IMR-90 (cell line): Measurements from ENCODE around the gene TMEM61. TPM values are rescaled to one million over a fixed set of nuclear protein-coding genes. Genes with fewer than 3 reads are reported as not detected.

ENCODE experiments used
- ATAC-seq: fragments of 200-7000 bp; cut with Tn5 transposase; 2 replicates; pipeline ENCODE4 v1.9.1; 2020; ENCODE audit warnings: low read depth, mild to moderate bottlenecking, moderate library complexity
- BruUV-seq: library from RNA; stranded (reverse); fragments of 400-500 nt; replicated peaks from 2 replicates; lab custom pipeline; 2021; lab: Mats Ljungman, UMichigan
- CTCF ChIA-PET: fragments of 300-600 bp; formaldehyde crosslinking; extraction: SDS; loops from one replicate; lab custom pipeline; 2021; ENCODE audit warnings: antibody characterized with exemption; lab: Yijun Ruan, JAX
- POLR2A ChIA-PET: fragments of 300-600 bp; sonication (Branson Sonifier 250); formaldehyde crosslinking; loops from one replicate; lab custom pipeline; 2022; ENCODE audit warnings: antibody characterized with exemption; ENCODE audit not compliant: unreplicated experiment; lab: Charles Lee
- DNase-seq: peaks from one replicate; pipeline ENCODE4 v3.0.0; 2013
- H2AFZ ChIP-seq: replicated peaks from 2 replicates; pipeline ENCODE3; 2013; ENCODE audit warnings: low read length, mild to moderate bottlenecking; ENCODE audit not compliant: poor library complexity
- H2AK5ac ChIP-seq: 2 replicates; pipeline ENCODE4 v1.6.1; 2013; ENCODE audit warnings: low read depth, low read length, inconsistent platforms
- H2AK9ac ChIP-seq: replicated peaks from 2 replicates; pipeline ENCODE3; 2013; ENCODE audit warnings: mild to moderate bottlenecking, low read depth, low read length, moderate library complexity; ENCODE audit not compliant: poor library complexity
- H2BK120ac ChIP-seq: 2 replicates; pipeline ENCODE4 v1.6.1; 2013; ENCODE audit warnings: low read depth, low read length, inconsistent platforms
- H2BK15ac ChIP-seq: 3 replicates; pipeline ENCODE4 v1.6.1; 2013; ENCODE audit warnings: low read depth, low read length, inconsistent platforms
- H2BK20ac ChIP-seq: 2 replicates; pipeline ENCODE4 v1.6.1; 2013; ENCODE audit warnings: low read depth, mild to moderate bottlenecking, inconsistent platforms, low read length, moderate library complexity
- H2BK5ac ChIP-seq: 2 replicates; pipeline ENCODE4 v1.6.1; 2013; ENCODE audit warnings: mild to moderate bottlenecking, low read depth, low read length, inconsistent platforms; ENCODE audit not compliant: poor library complexity, severe bottlenecking
- H3K14ac ChIP-seq: replicated peaks from 2 replicates; pipeline ENCODE4 v1.6.1; 2013; ENCODE audit warnings: low read depth, low read length, inconsistent platforms
- H3K18ac ChIP-seq: 2 replicates; pipeline ENCODE4 v1.6.1; 2013; ENCODE audit warnings: low read depth, low read length, control low read depth
- H3K23ac ChIP-seq: 2 replicates; pipeline ENCODE4 v1.6.1; 2013; ENCODE audit warnings: low read depth, low read length, inconsistent platforms
- H3K27ac ChIP-seq: 2 replicates; pipeline ENCODE4 v1.5.1; 2013; ENCODE audit warnings: mild to moderate bottlenecking, control low read depth, low read length; ENCODE audit not compliant: insufficient read depth
- H3K27me3 ChIP-seq: 2 replicates; pipeline ENCODE4 v1.6.1; 2013; ENCODE audit warnings: low read length; ENCODE audit not compliant: control insufficient read depth, insufficient read depth
- H3K36me3 ChIP-seq: 2 replicates; pipeline ENCODE4 v1.6.1; 2013; ENCODE audit warnings: low read length, mixed read lengths; ENCODE audit not compliant: control insufficient read depth, insufficient read depth
- H3K4ac ChIP-seq: 2 replicates; pipeline ENCODE4 v1.6.1; 2013; ENCODE audit warnings: low read depth, low read length, inconsistent platforms
- H3K4me1 ChIP-seq: 2 replicates; pipeline ENCODE4 v1.6.1; 2013; ENCODE audit warnings: low read length, mixed read lengths; ENCODE audit not compliant: control insufficient read depth, insufficient read depth
- H3K4me2 ChIP-seq: 2 replicates; pipeline ENCODE4 v1.6.1; 2013; ENCODE audit warnings: low read depth, mild to moderate bottlenecking, control low read depth, low read length, moderate library complexity
- H3K4me3 ChIP-seq: 2 replicates; pipeline ENCODE4 v1.5.1; 2013; ENCODE audit warnings: low read depth, mild to moderate bottlenecking, control low read depth, low read length, moderate library complexity; ENCODE audit not compliant: insufficient read depth
- H3K56ac ChIP-seq: 2 replicates; pipeline ENCODE4 v1.6.1; 2013; ENCODE audit warnings: low read length, inconsistent platforms; ENCODE audit not compliant: insufficient read depth; ENCODE audit errors: extremely low read depth
- H3K79me1 ChIP-seq, 2 experiments: 2 replicates each; pipeline ENCODE4 v1.6.1; 2013; ENCODE audit warnings: low read length in 2 of 2, inconsistent platforms in 1 of 2, low read depth in 1 of 2
- H3K9ac ChIP-seq: 2 replicates; pipeline ENCODE4 v1.6.1; 2013; ENCODE audit warnings: low read depth, low read length, control low read depth
- H3K9me1 ChIP-seq: 2 replicates; pipeline ENCODE4 v1.6.1; 2013; ENCODE audit warnings: low read length, inconsistent platforms; ENCODE audit not compliant: insufficient read depth
- H3K9me3 ChIP-seq: 2 replicates; pipeline ENCODE4 v1.6.1; 2013; ENCODE audit warnings: low read length; ENCODE audit not compliant: control insufficient read depth, insufficient read depth
- H4K20me1 ChIP-seq: 2 replicates; pipeline ENCODE4 v1.6.1; 2013; ENCODE audit warnings: low read length, inconsistent platforms; ENCODE audit not compliant: insufficient read depth
- H4K5ac ChIP-seq: 2 replicates; pipeline ENCODE4 v1.6.1; 2013; ENCODE audit warnings: mild to moderate bottlenecking, low read depth, low read length, control low read depth
- H4K8ac ChIP-seq, 2 experiments: 2 replicates each; pipeline ENCODE4 v1.6.1; 2013; ENCODE audit warnings: low read depth in 2 of 2, low read length in 2 of 2, control low read depth in 1 of 2, inconsistent platforms in 1 of 2
- H4K91ac ChIP-seq: 2 replicates; pipeline ENCODE4 v1.6.1; 2013; ENCODE audit warnings: low read depth, low read length, inconsistent platforms; ENCODE audit not compliant: insufficient read depth
- CEBPB ChIP-seq: IDR thresholded peaks from 2 replicates; pipeline ENCODE4 v1.6.1; 2012; ENCODE audit warnings: low read depth, low read length, improper control_type of control experiment
- RAD21 ChIP-seq: IDR thresholded peaks from 2 replicates; pipeline ENCODE4 v1.6.1; 2012; ENCODE audit warnings: low read length, improper control_type of control experiment
- WGBS, 2 experiments: methylation state at CpG; one replicate each; pipeline versions ENCODE4 v1.1.5 to v1.1.7; 2013; ENCODE audit warnings: missing lambda C conversion rate in 2 of 2; ENCODE audit not compliant: insufficient read length in 1 of 2; ENCODE audit errors: extremely low coverage in 2 of 2; 5-methylcytosine and 5-hydroxymethylcytosine counted together
- dilution Hi-C: fragments of 300-500 bp; cut with HindIII; formaldehyde crosslinking; loops from one replicate; pipeline ENCODE4 v1.14.3; 2018; ENCODE audit warnings: low sequenced_read_pairs; ENCODE audit not compliant: unreplicated experiment
- in situ Hi-C: fragments of 300-500 bp; cut with MboI; formaldehyde crosslinking; loops from 3 replicates; pipeline ENCODE4 v1.14.3; 2019; ENCODE audit warnings: low sequenced_read_pairs, inconsistent platforms, mixed read lengths
- intact Hi-C: fragments of 100-400 bp; cut with micrococcal nuclease; formaldehyde crosslinking; loops from 2 replicates; pipeline ENCODE4 v1.10.0; 2022
- polyA plus RNA-seq, 3 experiments: library from polyadenylated mRNA; depleted of rRNA; stranded (reverse); fragments of >200 nt; gene quantifications; 2 replicates each; pipeline ENCODE4 v1.2.3, GENCODE V29; 2012; ENCODE audit warnings: low replicate concordance in 1 of 3
- total RNA-seq: library from RNA; depleted of rRNA; stranded (reverse); fragments of >200 nt; gene quantifications from 2 replicates; pipeline ENCODE4 v1.2.3, GENCODE V29; 2012

Gene TMEM61
- total and polyA plus RNA-seq, 2 of the 4 experiments (the other 2 are of a cell fraction), result not detected

GRCh38 chr1:54975356-54976108, 4.9 kb upstream of the TMEM61 start:
- Histone ChIP-seq H3K4me3 (no peak overlapping the region), H3K9me1 (peaks cover 9% of the 10 kb centered on the region; the same call in 1 of the 2 replicates), H3K36me3 (no peaks in the 10 kb centered on the region), H2AFZ (no peak overlapping the region), H3K27me3 (peaks cover 44% of the 10 kb centered on the region), H2BK20ac (no peak overlapping the region), H3K4ac (no peak overlapping the region), H4K20me1 (no peaks in the 10 kb centered on the region), H3K9ac (no peak overlapping the region), H2BK15ac (no peak overlapping the region), H2AK5ac (no peak overlapping the region), H3K56ac (no peak overlapping the region), H3K4me2 (no peak overlapping the region), H3K79me1 (no peaks in the 10 kb centered on the region), H3K23ac (no peak overlapping the region), H3K18ac (no peak overlapping the region), H2BK5ac (no peak overlapping the region), H3K14ac (no peak overlapping the region), H4K8ac (no peak overlapping the region), H4K5ac (no peak overlapping the region), H3K4me1 (peaks cover 2% of the 10 kb centered on the region), H2AK9ac (no peak overlapping the region), H3K9me3 (no peaks in the 10 kb centered on the region), H4K91ac (no peak overlapping the region), H2BK120ac (no peak overlapping the region), H3K27ac (no peak overlapping the region)
- WGBS, 2 experiments, result 57% methylated on average over 2 of the region's 4 CpGs; no CpG with 5 or more reads in 1 of the 2 experiments
- ChIA-PET CTCF (interaction anchor here (0.6 kb wide), 1 partner anchor 9 kb away, joined by 5 read pairs; no protein-coding TSS in a partner anchor), POLR2A (no interaction called here)
- intact Hi-C loops (no loop called here), dilution Hi-C loops (no loop called here), in situ Hi-C loops (no loop called here)
- TF ChIP-seq CEBPB, result no peak
- TF ChIP-seq RAD21, result no peak
- DNase-seq (no peak), ATAC-seq (no peak)
- BruUV-seq, result no TSS peak
